HT-29 (cell line): ENCODE results near the gene STOML2. TPM values are rescaled to one million over a fixed set of nuclear protein-coding genes. Genes with fewer than 3 reads are reported as not detected.
"Not testable (repeated sequence)": the region's sequence is repeated elsewhere in the genome, so short reads cannot be mapped to it uniquely, and the experiment has no call there.

ENCODE experiments used
- DNase-seq: peaks from one replicate; pipeline ENCODE4 v3.0.0-alpha.2; 2015; ENCODE audit warnings: low spot score
- total RNA-seq: library from RNA; depleted of rRNA; stranded (reverse); fragments of >200 nt; shearing (Covaris generic); gene quantifications from 2 replicates; pipeline ENCODE4 v1.2.3, GENCODE V29; 2014; rRNA removed

The STOML2 gene
- total RNA-seq: 252 and 264 TPM in 2 replicates

- DNase-seq: peak; percentile 94
Observed at GRCh38 chr9:35102769-35103659, at the start of gene STOML2. STOML2 (minus strand) TSS chr9:35103131; CDS start chr9:35103094, 37 bp downstream.

GRCh38 chr9:35147941-35148563 is 45.1 kb upstream of the STOML2 start:
- DNase-seq: not testable (repeated sequence)

- DNase-seq: no peak
Observed at GRCh38 chr9:35142037-35142436, 39.1 kb upstream of the STOML2 start.

- DNase-seq: no peak
Observed at GRCh38 chr9:35140093-35140492, 37.2 kb upstream of the STOML2 start.

- DNase-seq: no peak
Observed at GRCh38 chr9:35136866-35137265, 33.9 kb upstream of the STOML2 start.

GRCh38 chr9:35135988-35136387 is 33.1 kb upstream of the STOML2 start:
- DNase-seq: no peak

- DNase-seq: no peak
Observed at GRCh38 chr9:35134920-35135319, 32.0 kb upstream of the STOML2 start.

GRCh38 chr9:35116898-35117551 is 14.1 kb upstream of the STOML2 start:
- DNase-seq: peak; percentile 96

GRCh38 chr9:35116539-35116897 is 13.6 kb upstream of the STOML2 start:
- no peak for DNase-seq

- peak; percentile 92 for DNase-seq
Observed at GRCh38 chr9:35115680-35116538, 13.0 kb upstream of the STOML2 start, which contains the start of gene ATOSB. ATOSB (minus strand) TSS chr9:35115862; CDS start chr9:35108274, 7,588 bp downstream.

- peak; percentile 66 for DNase-seq
Observed at GRCh38 chr9:35114840-35115628, 12.1 kb upstream of the STOML2 start.

GRCh38 chr9:35114113-35114839 is 11.3 kb upstream of the STOML2 start:
- DNase-seq: peak; percentile 91

- DNase-seq: no peak
Observed at GRCh38 chr9:35112257-35113020, 9.5 kb upstream of the STOML2 start.

GRCh38 chr9:35111001-35111933 is 8.3 kb upstream of the STOML2 start:
- peak; percentile 95 for DNase-seq

- DNase-seq: peak; percentile 50
Observed at GRCh38 chr9:35110327-35110761, 7.4 kb upstream of the STOML2 start.

GRCh38 chr9:35108946-35109575 is 6.1 kb upstream of the STOML2 start:
- DNase-seq: no peak

GRCh38 chr9:35108461-35108860 is 5.5 kb upstream of the STOML2 start:
- no peak for DNase-seq
